Liver (tissue), 9 donors: Measurements from ENCODE around the gene TET2. TPM values are rescaled to one million over a fixed set of nuclear protein-coding genes. Genes with fewer than 3 reads are reported as not detected.

Experiments used
- DNase-seq: peaks from one replicate; pipeline ENCODE4 v3.0.0-alpha.2; 2017; ENCODE audit warnings: low spot score
- H3K27ac ChIP-seq, 2 donors: one replicate each; pipeline ENCODE4 v1.7.0; 2013; ENCODE audit warnings: inconsistent platforms in 2 of 2, low read length in 2 of 2, control low read depth in 1 of 2, low read depth in 1 of 2, mild to moderate bottlenecking in 1 of 2
- H3K27me3 ChIP-seq, 4 donors: one replicate each; pipeline versions ENCODE4 v1.6.1 to v1.7.0; 2013; ENCODE audit warnings: low read length in 3 of 4, inconsistent platforms in 1 of 4, mild to moderate bottlenecking in 1 of 4, moderate library complexity in 1 of 4; ENCODE audit not compliant: control insufficient read depth in 4 of 4, insufficient read depth in 4 of 4
- H3K36me3 ChIP-seq, 4 donors: one replicate each; pipeline versions ENCODE4 v1.6.1 to v1.7.0; 2013; ENCODE audit warnings: low read length in 3 of 4, mild to moderate bottlenecking in 3 of 4, low read depth in 1 of 4, moderate library complexity in 1 of 4; ENCODE audit not compliant: control insufficient read depth in 4 of 4, insufficient read depth in 3 of 4
- H3K4me1 ChIP-seq, 4 donors: one replicate each; pipeline versions ENCODE4 v1.6.1 to v1.7.0; 2013; ENCODE audit warnings: low read length in 3 of 4, mild to moderate bottlenecking in 3 of 4, moderate library complexity in 1 of 4; ENCODE audit not compliant: control insufficient read depth in 4 of 4, insufficient read depth in 4 of 4
- H3K4me3 ChIP-seq, 3 donors: one replicate each; pipeline versions ENCODE4 v1.6.1 to v1.7.0; 2013; ENCODE audit warnings: low read length in 3 of 3, control low read depth in 1 of 3, low read depth in 1 of 3, mild to moderate bottlenecking in 1 of 3
- H3K9ac ChIP-seq, 2 donors: one replicate each; pipeline ENCODE4 v1.7.0; 2013; ENCODE audit warnings: low read length in 2 of 2, mild to moderate bottlenecking in 2 of 2, moderate library complexity in 2 of 2, control low read depth in 1 of 2, low read depth in 1 of 2
- H3K9me3 ChIP-seq, 4 donors: one replicate each; pipeline versions ENCODE4 v1.6.1 to v1.7.0; 2013; ENCODE audit warnings: low read length in 3 of 4; ENCODE audit not compliant: control insufficient read depth in 4 of 4
- ATF3 ChIP-seq: IDR thresholded peaks from 2 replicates; pipeline ENCODE4 v1.6.1; 2016; ENCODE audit warnings: antibody characterized with exemption
- GABPA ChIP-seq, 2 donors: IDR thresholded peaks in 1 of 2; conservative IDR thresholded peaks in 1 of 2; 2 replicates each; pipeline ENCODE4 v1.6.1; 2016; ENCODE audit warnings: antibody characterized with exemption in 2 of 2, mild to moderate bottlenecking in 1 of 2, moderate library complexity in 1 of 2
- HNF4A ChIP-seq, 2 donors: conservative IDR thresholded peaks; 2 replicates each; pipeline ENCODE4 v1.6.1; 2016; ENCODE audit warnings: antibody characterized with exemption in 2 of 2, mild to moderate bottlenecking in 2 of 2
- RAD21 ChIP-seq, 2 donors: IDR thresholded peaks; 2 replicates each; pipeline ENCODE4 v1.6.1; 2016; ENCODE audit warnings: antibody characterized with exemption in 2 of 2, mild to moderate bottlenecking in 2 of 2
- REST ChIP-seq: IDR thresholded peaks from 2 replicates; pipeline ENCODE4 v1.6.1; 2016; ENCODE audit warnings: antibody characterized with exemption, mild to moderate bottlenecking
- SP1 ChIP-seq: IDR thresholded peaks from 2 replicates; pipeline ENCODE4 v1.6.1; 2018; ENCODE audit warnings: antibody characterized with exemption, mild to moderate bottlenecking
- TAF1 ChIP-seq: conservative IDR thresholded peaks from 2 replicates; pipeline ENCODE4 v1.6.1; 2016; ENCODE audit warnings: antibody characterized with exemption, mild to moderate bottlenecking
- YY1 ChIP-seq: IDR thresholded peaks from 2 replicates; pipeline ENCODE4 v1.6.1; 2016; ENCODE audit warnings: antibody characterized with exemption, mild to moderate bottlenecking
- WGBS: extraction: QIAGEN DNeasy Blood & Tissue Kit; methylation state at CpG from one replicate; pipeline ENCODE4 v1.1.7; 2013; 5-methylcytosine and 5-hydroxymethylcytosine counted together
- polyA plus RNA-seq, 2 donors: library from polyadenylated mRNA; stranded (reverse) in 1 of 2; unstranded in 1 of 2; fragments of 200-250 nt in 1 of 2; fragments of >200 nt in 1 of 2; fragmentation: Nextera tagmentation in 1 of 2; extraction: Ambion mirVana in 1 of 2; gene quantifications; one replicate each; pipeline versions ENCODE4 v1.2.1 to v1.2.3, GENCODE V29; 2013 to 2015
- total RNA-seq, 2 donors: library from RNA; depleted of rRNA; stranded (reverse); fragments of >200 nt; gene quantifications; one replicate each; pipeline ENCODE4 v1.2.3, GENCODE V29; 2014
- donor health status: healthy.
- donor health status: healthy.
- donor health status: healthy.
- donor health status: healthy.
- donor health status: healthy.

The TET2 gene
- total and polyA plus RNA-seq, 4 donors, result 0.88 to 8.4 (median 5.5) TPM

- Histone ChIP-seq H3K27ac (no peak overlapping the region), H3K27me3 (no peaks in the 10 kb centered on the region), H3K36me3 (no peaks in the 10 kb centered on the region), H3K9ac (no peak overlapping the region), H3K4me1 (peaks cover 2 to 22% (median 14%) of the 10 kb centered on the region in 4 donors), H3K9me3 (no peaks in the 10 kb centered on the region), H3K4me3 (no peak overlapping the region)
- 34% methylated on average over 2 of the region's 2 CpGs for WGBS
- TF ChIP-seq SP1 (no peak), GABPA (IDR thresholded peaks at IDR 0.05 in 1 of 2, conservative IDR thresholded peaks at IDR 0.05 in 1 of 2) (no peak), HNF4A (conservative IDR thresholded peaks at IDR 0.05) (no peak), RAD21 (IDR thresholded peaks at IDR 0.05) (no peak)
- DNase-seq, result no peak
Measured at GRCh38 chr4:105184316-105184980, 37.8 kb downstream of the TET2 start.

GRCh38 chr4:105186701-105187161, 40.1 kb downstream of the TET2 start:
- 79% methylated on average over 2 of the region's 2 CpGs for WGBS
- Histone ChIP-seq H3K4me1 (peaks cover 2 to 8% (median 4%) of the 10 kb centered on the region in 4 donors), H3K4me3 (no peak overlapping the region)

More at GRCh38 chr4:105186701-105187161, 40.1 kb downstream of the TET2 start:
- no peak for TF ChIP-seq YY1
- TF ChIP-seq HNF4A (conservative IDR thresholded peaks at IDR 0.05), result no peak
- TF ChIP-seq ATF3, result no peak
- no peak for TF ChIP-seq REST
- no peak for TF ChIP-seq TAF1
- H3K9ac ChIP-seq, result no peak overlapping the region
- no peak for DNase-seq
- H3K27me3 ChIP-seq, result no peaks in the 10 kb centered on the region
- no peaks in the 10 kb centered on the region for H3K9me3 ChIP-seq
- no peak overlapping the region for H3K27ac ChIP-seq
- H3K36me3 ChIP-seq, result no peaks in the 10 kb centered on the region
